ENCODE results near the gene INS. TPM values are rescaled to one million over a fixed set of nuclear protein-coding genes. Genes with fewer than 3 reads are reported as not detected.
"Not testable (repeated sequence)": the region's sequence is repeated elsewhere in the genome, so short reads cannot be mapped to it uniquely, and the experiment has no call there.

INS gene
- total RNA-seq, 1 experiment from 2014 or later, result not detected

DNA sequence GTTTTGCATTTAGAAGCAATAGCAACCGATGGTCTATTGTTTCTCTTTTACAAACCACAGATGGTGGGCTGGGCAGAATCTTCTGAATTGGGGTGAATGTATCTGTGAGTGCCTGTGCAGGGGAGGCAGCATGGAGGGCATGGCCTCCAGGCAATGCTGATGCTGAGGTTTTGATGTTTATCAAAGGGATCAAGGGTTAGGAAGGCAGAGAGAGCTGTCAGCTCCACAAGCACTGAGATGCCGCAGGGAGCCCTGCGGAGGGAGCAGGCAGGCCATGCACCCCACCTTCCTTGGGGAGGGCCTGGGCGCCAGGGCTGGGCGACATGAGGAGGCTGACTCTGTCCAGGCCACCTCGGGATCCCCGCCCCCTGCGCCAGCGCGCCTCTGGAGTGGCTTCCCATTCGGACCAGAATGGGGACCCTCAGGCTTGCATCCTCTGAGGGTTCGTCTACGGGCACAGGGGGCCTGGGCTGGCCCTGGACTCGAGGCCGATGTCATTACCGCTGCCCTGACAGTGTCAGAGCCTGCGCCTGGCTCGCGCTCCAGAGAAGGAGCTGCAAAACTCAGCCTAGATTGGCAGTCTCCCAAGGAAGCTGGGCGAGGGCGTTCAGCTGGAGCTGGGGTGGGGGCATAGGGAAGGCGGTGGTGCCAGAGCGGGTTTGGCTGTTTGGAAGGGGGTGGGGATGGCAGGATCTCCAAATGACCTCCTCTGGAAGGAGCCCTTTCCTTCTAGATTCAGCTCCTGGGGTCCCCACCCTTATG is 24.5 kb upstream of the INS start:
- DNase-seq (ENCODE audit: extremely low read depth, low read depth), result no peak

DNA sequence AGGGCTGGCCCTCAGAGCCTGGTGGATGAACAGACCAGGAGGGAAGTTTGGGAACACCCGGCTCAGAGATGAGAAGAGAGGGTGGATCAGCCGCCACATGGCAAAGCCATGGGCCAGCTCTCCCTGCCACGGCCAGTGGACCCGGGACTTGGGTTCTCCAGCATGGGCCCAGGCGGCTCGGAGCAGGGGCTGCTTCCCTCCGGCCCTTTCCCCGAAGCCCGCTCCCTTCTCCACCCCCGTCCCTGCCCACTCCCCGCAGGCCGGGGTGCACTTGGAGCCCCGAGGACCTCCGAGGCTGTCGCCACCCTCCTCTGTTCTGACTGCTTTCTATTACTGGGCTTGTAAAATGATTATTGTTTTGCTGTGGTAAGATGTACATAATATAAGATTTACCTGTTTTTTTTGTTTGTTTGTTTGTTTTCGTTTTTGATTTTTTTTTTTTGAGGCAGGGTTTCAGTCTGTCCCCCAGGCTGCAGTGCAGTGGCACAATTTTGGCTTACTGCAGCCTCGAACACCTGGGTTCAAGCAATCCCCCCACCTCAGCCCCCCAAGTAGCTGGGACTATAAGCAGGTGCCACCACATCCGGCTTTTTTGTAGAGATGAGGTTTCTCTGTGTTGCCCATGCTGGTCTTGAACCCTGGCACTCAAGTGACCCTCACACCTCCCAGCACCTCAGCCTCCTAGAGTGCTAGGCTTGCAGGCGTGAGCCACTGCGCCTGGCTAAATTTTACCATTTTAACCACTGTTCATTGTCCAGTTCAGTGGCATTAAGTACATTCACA is 21.9 kb upstream of the INS start:
- no peak for DNase-seq (ENCODE audit: extremely low read depth, low read depth)

DNA sequence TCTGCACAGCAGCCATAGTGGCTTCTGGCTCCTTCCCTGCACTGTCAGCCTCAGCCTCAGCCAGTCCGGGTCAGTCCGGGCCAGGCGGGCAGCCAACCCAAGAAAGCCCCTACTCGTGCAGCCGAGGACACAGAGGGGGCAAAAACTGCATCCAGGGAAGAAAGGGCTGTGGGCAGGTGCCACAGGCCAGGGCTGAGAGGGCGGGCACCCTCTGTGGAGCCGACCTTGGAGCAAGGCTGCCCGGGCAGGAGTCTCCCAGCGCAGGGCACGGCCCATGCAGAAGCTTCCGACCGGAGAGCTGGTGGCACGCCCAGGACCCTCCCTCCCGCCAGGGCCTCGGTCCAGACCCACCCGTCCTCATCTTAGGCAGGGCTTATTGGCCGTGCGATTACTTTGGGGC is 21.1 kb upstream of the INS start:
- no peak for DNase-seq (ENCODE audit: extremely low read depth, low read depth)

- no peak for DNase-seq (ENCODE audit: extremely low read depth, low read depth)
Observed at GRCh38 chr11:2180789-2181370, 19.9 kb upstream of the INS start.

DNA sequence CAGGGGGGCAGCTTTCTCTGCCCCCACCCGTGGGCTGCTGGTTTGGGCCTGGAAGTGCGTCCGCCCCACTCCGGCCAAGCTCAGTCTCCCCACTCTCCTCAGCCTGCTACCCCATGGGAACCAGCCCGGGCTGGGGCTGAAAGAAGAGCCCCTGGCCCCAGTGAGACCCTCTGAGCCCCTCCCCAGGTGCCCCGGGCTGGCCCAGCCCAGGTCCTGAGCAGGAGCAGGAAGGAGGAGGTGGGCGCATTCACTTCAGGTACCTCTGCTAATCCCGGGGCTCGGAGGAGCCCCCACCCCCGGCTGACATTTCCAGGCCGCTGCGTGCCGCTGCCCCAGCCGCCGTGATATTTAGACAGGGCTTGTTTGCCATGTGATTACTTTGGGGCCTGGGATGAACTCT is 19.3 kb upstream of the INS start:
- no peak for DNase-seq (ENCODE audit: extremely low read depth, low read depth)

GRCh38 chr11:2179516-2179915 is 18.5 kb upstream of the INS start:
- no peak for DNase-seq (ENCODE audit: extremely low read depth, low read depth)

GRCh38 chr11:2178906-2179494 is 18.0 kb upstream of the INS start:
- no peak for DNase-seq (ENCODE audit: extremely low read depth, low read depth)

DNA sequence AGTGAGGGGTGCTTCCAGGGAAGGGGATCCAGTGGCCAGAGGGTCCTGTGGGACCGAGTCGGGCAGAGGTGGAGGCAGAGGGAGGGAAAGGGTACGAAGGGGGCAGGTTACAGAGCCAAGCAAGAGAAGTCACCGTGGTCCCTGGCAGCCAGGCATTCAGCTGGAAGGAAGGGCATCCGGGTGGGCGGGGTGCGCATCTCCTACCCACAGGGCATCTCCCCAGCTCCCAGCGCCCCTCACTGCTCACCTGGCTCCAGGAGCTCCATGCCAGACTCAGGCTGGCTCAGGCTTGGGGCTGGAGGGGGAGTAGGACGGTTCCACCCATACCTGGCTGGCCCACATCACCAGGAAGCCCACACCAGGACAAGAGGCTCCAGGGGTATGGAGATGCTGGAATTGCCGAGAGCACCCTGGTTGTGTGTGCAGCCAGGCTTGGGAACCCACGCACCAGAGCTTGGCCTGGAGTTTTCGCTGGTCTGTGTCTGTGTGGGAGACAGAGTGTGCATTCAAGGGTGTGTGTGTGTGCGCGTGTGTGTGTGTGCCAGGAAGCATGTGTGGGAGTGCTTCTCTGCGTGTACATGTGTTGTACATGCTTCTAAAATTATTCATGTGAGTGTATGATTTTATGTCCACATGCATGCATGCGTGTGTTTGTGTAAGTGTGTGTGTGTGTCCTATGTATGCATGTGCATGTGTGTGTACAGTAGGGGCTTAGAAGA is 17.2 kb upstream of the INS start:
- not testable (repeated sequence) for DNase-seq (ENCODE audit: extremely low read depth, low read depth)

DNA sequence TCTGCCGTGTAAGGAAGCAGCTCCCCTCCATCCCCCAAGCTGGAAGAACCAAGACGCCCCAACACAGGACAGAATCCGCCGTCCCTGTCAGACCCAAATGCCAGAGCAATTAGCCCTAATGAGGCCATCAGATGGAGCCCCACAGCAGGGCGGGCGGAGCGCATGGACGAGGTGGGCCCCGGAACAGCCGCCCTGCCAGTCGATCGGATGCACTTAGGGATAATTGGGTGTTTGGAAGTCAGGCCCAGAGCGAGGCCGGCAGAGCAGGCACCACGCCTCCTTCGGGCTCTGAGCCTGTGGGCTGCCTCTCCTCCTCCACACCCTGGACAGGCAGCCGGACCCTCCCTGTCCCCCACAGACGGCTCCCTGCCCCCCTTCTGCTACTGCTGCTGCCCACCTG is 16.1 kb upstream of the INS start:
- DNase-seq (ENCODE audit: extremely low read depth, low read depth), result no peak

- DNase-seq (ENCODE audit: extremely low read depth, low read depth), result no peak
Observed at GRCh38 chr11:2176389-2176900, 15.4 kb upstream of the INS start.

GRCh38 chr11:2175659-2176058 is 14.7 kb upstream of the INS start:
- no peak for DNase-seq (ENCODE audit: extremely low read depth, low read depth)

DNA sequence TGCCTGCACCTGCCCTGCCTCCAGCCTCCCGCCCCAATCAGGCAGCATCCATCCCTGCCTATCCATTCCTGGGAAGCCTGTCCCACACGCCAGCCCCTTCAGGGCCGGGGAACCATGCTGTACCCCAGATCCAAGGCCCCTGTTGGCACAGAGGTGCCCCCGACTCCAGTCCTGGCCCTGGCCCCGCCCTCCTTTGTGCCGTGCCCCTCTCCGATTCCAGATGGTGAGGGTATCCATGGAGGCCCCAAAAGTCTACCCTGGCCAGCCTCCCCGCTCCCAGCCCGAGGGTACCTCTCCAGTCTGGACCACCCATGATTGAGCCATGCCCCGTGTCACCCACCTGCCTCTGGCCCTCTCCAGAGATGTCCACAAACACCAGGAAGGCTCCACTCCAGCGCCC is 13.4 kb upstream of the INS start:
- DNase-seq (ENCODE audit: extremely low read depth, low read depth), result no peak

DNA sequence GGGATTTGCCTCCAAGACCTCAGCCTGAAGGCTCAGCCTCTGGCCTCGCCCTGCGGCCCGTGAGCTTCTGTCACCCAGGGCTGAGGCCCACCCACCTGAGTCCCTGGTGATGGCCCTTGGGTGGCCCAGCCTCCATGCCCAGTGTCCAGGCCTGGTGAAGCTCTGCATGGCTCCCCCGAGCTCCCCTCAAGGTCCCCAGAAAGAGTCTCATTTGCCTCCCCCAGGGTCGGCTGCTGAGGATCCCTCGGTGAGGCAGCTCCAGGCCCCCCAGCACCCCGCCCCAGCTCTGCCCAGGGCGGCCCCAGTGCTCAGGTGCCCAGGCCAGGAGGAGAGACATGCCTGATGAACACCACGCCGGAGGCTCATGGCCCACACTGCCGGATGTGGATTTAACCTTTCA is 12.8 kb upstream of the INS start:
- no peak for DNase-seq (ENCODE audit: extremely low read depth, low read depth)

DNA sequence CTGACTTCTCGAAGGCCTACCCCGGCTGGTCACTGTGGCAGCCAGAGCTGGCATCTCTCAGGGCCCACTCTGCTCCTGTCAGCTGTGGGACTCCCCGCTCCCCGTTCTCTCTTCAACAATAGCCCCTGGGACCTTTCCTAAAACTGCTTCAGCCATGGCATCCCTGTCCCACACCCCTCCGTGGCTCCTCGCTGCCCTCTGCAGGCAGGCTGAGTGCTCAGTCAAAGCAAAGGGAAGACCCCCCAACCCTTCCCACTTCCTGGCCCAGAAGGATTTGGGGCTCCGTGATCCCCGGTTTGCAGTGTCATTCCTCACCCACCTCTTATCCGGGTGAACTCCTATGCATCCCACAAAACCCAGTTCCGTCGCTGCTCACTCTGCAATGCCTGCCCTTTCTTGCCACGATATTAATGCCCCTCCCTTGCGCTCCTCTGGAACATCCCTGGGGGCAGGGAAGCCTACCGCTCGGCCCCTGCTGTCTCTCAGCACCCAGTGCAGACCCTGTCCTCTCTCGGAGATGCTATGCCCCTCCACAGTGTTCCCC is 12.2 kb upstream of the INS start:
- DNase-seq (ENCODE audit: extremely low read depth, low read depth), result no peak

DNA sequence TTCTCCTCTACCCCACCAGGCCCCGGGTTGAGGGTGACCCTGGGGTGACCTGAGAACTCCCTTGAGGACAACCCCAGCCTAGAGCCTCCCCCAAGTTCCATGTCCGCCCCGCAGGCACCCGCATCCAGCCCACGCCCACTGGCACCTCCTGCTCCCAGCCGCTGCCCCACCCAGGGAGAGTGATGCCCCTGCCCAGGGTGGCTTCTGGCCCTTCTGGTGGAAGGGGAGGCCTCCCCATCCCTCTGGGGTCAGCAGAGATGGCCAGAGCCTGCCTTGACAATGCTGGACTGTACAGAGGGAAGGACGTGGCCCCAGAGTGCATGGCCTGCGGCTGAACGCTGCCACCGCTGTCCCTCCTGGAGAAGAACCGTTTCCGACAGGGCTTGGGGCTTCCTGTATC is 11.7 kb upstream of the INS start:
- DNase-seq (ENCODE audit: extremely low read depth, low read depth), result no peak

DNA sequence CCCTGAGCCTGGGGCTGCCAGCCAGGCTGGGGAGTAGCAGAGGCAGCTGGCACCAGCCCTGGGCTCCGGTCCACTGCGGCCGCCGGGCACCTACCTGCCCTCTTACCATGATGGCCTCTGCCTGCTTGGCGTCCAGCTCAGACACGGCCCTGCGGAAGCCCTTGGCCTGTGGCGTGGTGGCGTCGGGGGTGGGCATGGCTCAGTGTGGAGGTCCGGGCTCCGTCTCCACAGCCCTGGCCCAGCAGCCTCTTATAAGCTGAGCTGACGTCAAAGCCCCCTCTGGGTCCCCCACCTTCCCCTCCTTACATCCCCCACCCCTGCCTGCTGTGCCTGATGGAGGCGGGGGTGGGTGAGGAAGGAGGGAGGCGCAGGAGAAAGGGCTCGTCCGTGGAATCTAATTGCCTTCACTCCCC is 10.6 kb upstream of the INS start, which contains the start of gene TH:
TH (minus strand) TSS at position 225 of the 413 bp plus-strand sequence; CDS start at position 196, 29 bp downstream.
- DNase-seq (ENCODE audit: extremely low read depth, low read depth), result no peak

DNA sequence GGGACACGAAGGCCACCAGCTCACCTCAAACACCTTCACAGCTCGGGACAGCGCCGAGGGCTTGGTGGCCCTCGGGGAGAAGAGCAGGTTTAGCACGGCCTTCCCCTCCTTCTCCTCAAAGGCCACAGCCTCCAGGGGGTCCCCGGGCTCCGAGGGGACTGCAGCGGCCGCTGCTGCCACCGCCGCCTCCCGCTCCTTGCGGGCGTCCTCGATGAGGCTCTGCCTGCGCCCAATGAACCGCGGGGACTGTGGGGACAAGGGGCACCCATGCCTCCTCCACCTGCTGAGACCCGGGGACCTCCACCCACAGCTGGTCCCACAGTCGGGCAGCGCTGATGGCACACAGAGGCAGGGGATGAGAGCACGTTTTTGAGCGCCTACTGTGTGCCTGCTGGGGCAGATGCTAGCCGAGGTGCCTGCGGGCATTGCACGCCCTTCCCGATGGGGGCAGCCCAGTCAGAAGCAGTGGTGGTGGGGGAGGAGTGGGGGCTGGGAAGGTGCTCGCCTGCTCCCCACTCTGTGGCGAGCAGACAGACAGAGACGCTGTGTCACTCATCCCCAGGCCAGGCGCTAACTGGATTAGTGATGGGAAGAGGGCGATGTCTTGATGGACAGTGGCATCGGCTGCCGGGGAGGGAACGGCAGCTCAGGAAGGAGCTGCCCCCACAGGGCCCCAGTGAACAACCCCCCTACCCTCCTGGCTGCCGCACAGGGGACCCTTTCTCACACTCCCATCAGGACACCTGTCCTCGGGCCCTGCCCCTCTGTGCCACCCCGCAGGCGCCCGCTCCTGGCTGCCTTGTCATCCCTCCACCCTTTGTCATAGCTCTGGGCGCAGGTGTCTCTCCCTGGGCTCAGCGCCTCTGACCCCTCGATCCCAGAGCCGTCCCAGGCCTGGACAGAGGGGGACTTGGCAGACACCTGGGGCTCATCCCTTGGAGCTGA is 8.9 kb upstream of the INS start:
- DNase-seq (ENCODE audit: extremely low read depth, low read depth), result no peak

GRCh38 chr11:2169005-2169378 is 8.0 kb upstream of the INS start:
- DNase-seq (ENCODE audit: extremely low read depth, low read depth), result no peak
